Body of pancreas (tissue), 4 donors: ENCODE data around the gene NTN5. TPM values are rescaled to one million over a fixed set of nuclear protein-coding genes. Genes with fewer than 3 reads are reported as not detected.
"Not testable (repeated sequence)": the region's sequence is repeated elsewhere in the genome, so short reads cannot be mapped to it uniquely, and the experiment has no call there.

Experiments used
- ATAC-seq: fragments of 150-250 bp; one replicate; pipeline ENCODE4 v1.9.1; 2016
- DNase-seq, 4 donors: peaks; one replicate each; pipeline ENCODE4 v3.0.0-alpha.2; 2019
- H3K27ac ChIP-seq, 4 donors: fragments of 200-600 bp; sonication (generic); 1 replicate in 3 of 4; 2 replicates in 1 of 4; pipeline versions ENCODE4 v1.5.1 to v1.6.1; 2016 to 2019; ENCODE audit warnings: mild to moderate bottlenecking in 1 of 4, mixed read lengths in 1 of 4, moderate library complexity in 1 of 4
- H3K27me3 ChIP-seq, 2 donors: fragments of 200-600 bp; sonication (generic); one replicate each; pipeline ENCODE4 v1.6.0; 2016; ENCODE audit warnings: mild to moderate bottlenecking in 1 of 2
- H3K36me3 ChIP-seq, 2 donors: fragments of 200-600 bp; sonication (generic); replicated peaks in 1 of 2; 2 replicates each; pipeline ENCODE4 v1.5.1; 2016; ENCODE audit warnings: low read depth in 2 of 2; ENCODE audit not compliant: insufficient read depth in 1 of 2
- H3K4me1 ChIP-seq: fragments of 200-600 bp; sonication (generic); one replicate; pipeline ENCODE4 v1.6.0; 2016
- H3K4me3 ChIP-seq, 2 donors: fragments of 200-600 bp; sonication (generic); 1 replicate in 1 of 2; 2 replicates in 1 of 2; pipeline ENCODE4 v1.5.1; 2016 to 2019
- H3K9me3 ChIP-seq, 3 donors: fragments of 200-600 bp; sonication (generic); 1 replicate in 2 of 3; 2 replicates in 1 of 3; pipeline ENCODE4 v1.5.1; 2016
- POLR2A ChIP-seq, 3 donors: fragments of 450-650 bp; IDR thresholded peaks; one replicate each; pipeline ENCODE4 v1.6.1; 2016; ENCODE audit warnings: antibody characterized with exemption in 3 of 3, mild to moderate bottlenecking in 2 of 3
- WGBS, 2 donors: methylation state at CpG; one replicate each; pipeline ENCODE4 v1.1.5; 2017; 5-methylcytosine and 5-hydroxymethylcytosine counted together
- intact Hi-C: fragments of 100-400 bp; cut with DNase I; formaldehyde crosslinking; loops from one replicate; pipeline ENCODE4 v1.15.1; 2023
- total RNA-seq, 2 donors: library from RNA; depleted of rRNA; stranded (reverse); fragments of >200 nt; gene quantifications; one replicate each; pipeline ENCODE4 v1.1.0, GENCODE V29; 2016
- TF ChIP-seq, protein P1 (sequence below), 7 experiments: fragments of 450-650 bp in 4 of 7; fragments of 200-600 bp in 3 of 7; sonication (generic) in 3 of 7; IDR thresholded peaks; one replicate each; pipeline ENCODE4 v1.5.1; 2016 to 2019; ENCODE audit warnings: antibody characterized with exemption in 7 of 7

NTN5 gene
- total RNA-seq, 2 donors from 2014 or later: not detected

DNA sequence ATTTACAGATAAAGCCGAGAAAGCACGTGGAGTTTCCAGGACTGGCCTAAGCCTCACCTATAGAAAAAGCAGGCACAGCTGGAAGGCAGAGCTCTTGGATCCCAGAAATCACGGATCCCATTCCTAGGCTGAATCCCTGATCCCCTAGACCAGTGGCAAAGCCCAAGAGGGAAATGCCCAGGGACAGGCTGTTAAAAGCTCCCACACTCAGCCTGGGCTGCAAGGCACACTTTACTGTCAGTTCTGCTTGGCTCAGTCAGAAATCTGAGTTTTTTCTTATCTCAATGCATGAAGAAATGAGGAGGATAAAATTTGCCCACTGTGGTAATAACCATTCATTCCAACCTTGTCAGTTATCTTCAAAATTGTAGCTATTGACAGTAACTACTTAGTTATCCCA, 15.0 kb upstream of the NTN5 start:
- 86 to 100% methylated on average over 3 of the region's 3 CpGs for WGBS, 2 donors
- H3K36me3 ChIP-seq: no peaks in the 10 kb centered on the region
- no peaks in the 10 kb centered on the region for H3K27me3 ChIP-seq
- intact Hi-C loops: no loop called here
- H3K27ac ChIP-seq: no peak overlapping the region
- no peaks in the 10 kb centered on the region for H3K9me3 ChIP-seq
- H3K4me1 ChIP-seq: peaks cover 15% of the 10 kb centered on the region
- no peak overlapping the region for H3K4me3 ChIP-seq
- no peak for ATAC-seq
- no peak for TF ChIP-seq POLR2A (IDR thresholded peaks at IDR 0.05)
- TF ChIP-seq, protein P1, sequence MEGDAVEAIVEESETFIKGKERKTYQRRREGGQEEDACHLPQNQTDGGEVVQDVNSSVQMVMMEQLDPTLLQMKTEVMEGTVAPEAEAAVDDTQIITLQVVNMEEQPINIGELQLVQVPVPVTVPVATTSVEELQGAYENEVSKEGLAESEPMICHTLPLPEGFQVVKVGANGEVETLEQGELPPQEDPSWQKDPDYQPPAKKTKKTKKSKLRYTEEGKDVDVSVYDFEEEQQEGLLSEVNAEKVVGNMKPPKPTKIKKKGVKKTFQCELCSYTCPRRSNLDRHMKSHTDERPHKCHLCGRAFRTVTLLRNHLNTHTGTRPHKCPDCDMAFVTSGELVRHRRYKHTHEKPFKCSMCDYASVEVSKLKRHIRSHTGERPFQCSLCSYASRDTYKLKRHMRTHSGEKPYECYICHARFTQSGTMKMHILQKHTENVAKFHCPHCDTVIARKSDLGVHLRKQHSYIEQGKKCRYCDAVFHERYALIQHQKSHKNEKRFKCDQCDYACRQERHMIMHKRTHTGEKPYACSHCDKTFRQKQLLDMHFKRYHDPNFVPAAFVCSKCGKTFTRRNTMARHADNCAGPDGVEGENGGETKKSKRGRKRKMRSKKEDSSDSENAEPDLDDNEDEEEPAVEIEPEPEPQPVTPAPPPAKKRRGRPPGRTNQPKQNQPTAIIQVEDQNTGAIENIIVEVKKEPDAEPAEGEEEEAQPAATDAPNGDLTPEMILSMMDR (IDR thresholded peaks at IDR 0.05): no peak
- no peak for DNase-seq

DNA sequence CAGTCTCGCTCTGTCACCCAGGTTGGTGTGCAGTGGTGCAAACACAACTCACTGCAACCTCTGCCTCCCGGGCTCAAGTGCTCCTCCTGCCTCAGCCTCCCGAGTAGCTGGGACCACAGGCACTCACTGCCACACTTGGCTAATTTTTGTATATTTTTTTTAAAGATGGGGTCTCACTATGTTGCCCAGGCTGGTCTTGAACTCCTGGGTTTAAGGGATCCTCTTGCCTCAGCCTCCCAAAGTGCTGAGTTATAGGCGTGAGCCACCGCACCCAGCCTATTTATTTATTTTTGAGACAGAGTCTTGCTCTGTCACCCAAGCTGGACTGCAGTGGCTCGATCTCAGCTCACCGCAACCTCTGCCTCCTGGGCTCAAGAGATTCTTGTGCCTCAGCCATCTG, 13.8 kb upstream of the NTN5 start:
- 94 to 97% methylated on average over 7 of the region's 7 CpGs for WGBS, 2 donors
- H3K4me3 ChIP-seq, ATAC-seq, DNase-seq, H3K9me3 ChIP-seq, H3K27me3 ChIP-seq, intact Hi-C loops, H3K27ac ChIP-seq, H3K36me3 ChIP-seq: not testable (repeated sequence)
- H3K4me1 ChIP-seq: peaks cover 15% of the 10 kb centered on the region

DNA sequence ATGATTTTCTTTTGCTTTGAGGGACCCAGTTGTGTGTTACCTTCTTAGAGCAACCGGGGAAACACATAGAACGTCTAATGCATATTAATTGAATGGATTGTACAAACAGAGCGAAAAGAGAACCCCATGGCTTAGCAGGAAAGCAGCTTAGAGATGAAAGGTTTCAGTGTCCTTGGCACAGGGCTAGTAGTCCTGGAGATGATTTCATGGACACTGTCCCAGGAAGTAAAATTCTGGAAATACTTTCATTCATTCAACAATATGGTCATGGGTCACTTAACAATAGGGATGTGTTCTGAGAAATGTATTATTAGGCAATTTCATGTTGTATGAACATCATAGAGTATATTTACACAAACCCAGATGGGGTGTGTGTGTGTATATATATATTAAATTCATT, 13.3 kb upstream of the NTN5 start:
- ATAC-seq: no peak
- intact Hi-C loops: no loop called here
- H3K9me3 ChIP-seq: no peaks in the 10 kb centered on the region
- WGBS, 2 donors: 89 to 94% methylated on average over 3 of the region's 3 CpGs
- no peak for TF ChIP-seq POLR2A (IDR thresholded peaks at IDR 0.05)
- TF ChIP-seq, protein P1 (IDR thresholded peaks at IDR 0.05): no peak
- no peak overlapping the region for H3K4me3 ChIP-seq
- DNase-seq: no peak
- H3K36me3 ChIP-seq: no peaks in the 10 kb centered on the region
- peaks cover 15% of the 10 kb centered on the region for H3K4me1 ChIP-seq
- no peaks in the 10 kb centered on the region for H3K27me3 ChIP-seq
- no peak overlapping the region for H3K27ac ChIP-seq

DNA sequence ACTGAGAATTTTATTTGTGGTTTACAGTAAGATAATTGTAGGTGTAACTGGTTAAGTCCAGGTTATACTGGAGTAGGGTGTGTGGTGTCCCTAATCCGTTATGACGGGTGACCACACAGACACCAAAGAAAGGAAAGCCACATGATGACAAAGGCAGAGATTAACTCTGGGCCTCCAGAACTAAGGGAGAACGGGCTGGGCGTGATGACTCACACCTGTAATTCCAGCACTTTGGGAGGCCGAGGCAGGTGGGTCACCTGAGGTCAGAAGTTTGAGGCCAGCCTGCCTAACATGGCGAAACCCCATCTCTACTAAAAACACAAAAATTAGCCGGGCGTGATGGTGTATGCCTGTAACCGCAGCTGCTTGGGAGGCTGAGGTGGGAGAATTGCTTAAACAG, 12.8 kb upstream of the NTN5 start:
- Histone ChIP-seq H3K4me1 (peaks cover 15% of the 10 kb centered on the region), H3K9me3 (no peaks in the 10 kb centered on the region), H3K4me3 (no peak overlapping the region), H3K27ac (no peak overlapping the region), H3K36me3 (no peaks in the 10 kb centered on the region), H3K27me3 (no peaks in the 10 kb centered on the region)
- 86 to 91% methylated on average over 9 of the region's 9 CpGs for WGBS, 2 donors
- intact Hi-C loops: no loop called here
- TF ChIP-seq, protein P1 (IDR thresholded peaks at IDR 0.05): no peak
- no peak for TF ChIP-seq POLR2A (IDR thresholded peaks at IDR 0.05)
- ATAC-seq (no peak), DNase-seq (no peak)

DNA sequence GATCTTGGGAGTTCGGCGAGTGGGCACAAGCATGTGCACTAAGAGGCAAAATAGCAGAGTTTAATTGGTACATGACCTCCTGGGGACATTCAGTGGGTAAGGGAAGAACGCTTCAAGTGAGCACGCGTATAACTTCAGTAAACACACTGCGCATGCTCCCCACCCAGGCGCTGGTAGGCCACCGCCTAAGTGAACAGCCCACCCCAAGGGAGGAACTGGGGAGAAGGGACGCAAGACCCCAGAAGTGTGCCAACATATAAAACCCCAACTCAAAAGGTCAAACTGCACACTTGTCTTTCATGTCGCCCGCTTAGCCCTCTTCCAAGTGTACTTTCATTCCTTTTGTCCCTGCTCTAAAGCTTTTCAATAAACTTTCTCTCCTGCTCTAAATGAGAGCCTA, 10.5 kb upstream of the NTN5 start:
- Histone ChIP-seq H3K9me3 (no peaks in the 10 kb centered on the region), H3K4me1 (peaks cover 19% of the 10 kb centered on the region), H3K4me3 (no peak overlapping the region), H3K36me3 (no peaks in the 10 kb centered on the region), H3K27ac (no peak overlapping the region), H3K27me3 (no peaks in the 10 kb centered on the region)
- no peak for ATAC-seq
- 73 to 88% methylated on average over 11 of the region's 11 CpGs for WGBS, 2 donors
- intact Hi-C loops: no loop called here
- peak in 2 of 4 donors; percentile 25 to 38 for DNase-seq
- TF ChIP-seq, protein P1 (IDR thresholded peaks at IDR 0.05): no peak
